Bronchus fibroblast of lung (primary cell): ENCODE results near the gene SSUH2. TPM values are rescaled to one million over a fixed set of nuclear protein-coding genes. Genes with fewer than 3 reads are reported as not detected.

Experiments
- total RNA-seq: library from RNA; depleted of rRNA; stranded (reverse); fragments of >200 nt; gene quantifications from 2 replicates; pipeline ENCODE4 v1.2.3, GENCODE V29; 2015

The SSUH2 gene, protein sequence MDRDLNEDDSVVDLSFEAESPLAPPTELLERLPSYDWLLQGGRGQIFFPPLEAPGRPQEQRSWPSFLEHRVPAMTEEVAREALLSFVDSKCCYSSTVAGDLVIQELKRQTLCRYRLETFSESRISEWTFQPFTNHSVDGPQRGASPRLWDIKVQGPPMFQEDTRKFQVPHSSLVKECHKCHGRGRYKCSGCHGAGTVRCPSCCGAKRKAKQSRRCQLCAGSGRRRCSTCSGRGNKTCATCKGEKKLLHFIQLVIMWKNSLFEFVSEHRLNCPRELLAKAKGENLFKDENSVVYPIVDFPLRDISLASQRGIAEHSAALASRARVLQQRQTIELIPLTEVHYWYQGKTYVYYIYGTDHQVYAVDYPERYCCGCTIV
- under 0.01 TPM in 1 of 2 replicates, not detected in the other for total RNA-seq

DNA sequence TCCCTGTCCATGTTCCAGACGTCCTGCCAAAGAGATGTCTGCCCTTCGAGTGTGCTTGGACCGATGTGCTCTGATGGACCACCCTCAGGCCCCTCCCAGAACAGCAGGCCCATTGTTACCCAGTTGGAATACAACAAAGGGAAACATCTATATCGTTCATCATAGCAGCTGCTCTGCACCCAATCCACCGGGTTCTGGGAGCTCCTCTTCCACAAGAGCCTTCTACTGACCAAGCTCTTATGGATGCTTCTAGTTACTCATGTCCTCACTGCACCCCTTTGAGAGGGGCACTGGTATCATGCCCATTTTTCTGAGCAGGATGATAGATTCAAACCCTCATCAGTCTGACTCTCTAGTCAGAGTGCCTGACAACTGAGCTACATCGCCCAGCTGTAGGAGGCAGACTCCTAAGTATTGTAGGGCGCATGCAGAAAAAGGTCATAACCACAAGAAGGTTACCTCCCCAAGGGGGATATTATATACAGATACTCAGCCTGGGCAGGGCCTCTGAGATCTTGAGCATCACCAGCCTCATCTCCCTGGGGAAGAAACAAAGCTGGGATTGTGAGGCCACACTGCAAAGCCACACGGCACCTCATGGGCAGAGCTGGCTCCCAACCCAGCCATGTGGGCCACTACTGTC lies at the start of gene SSUH2:
Gene SSUH2 (minus strand): TSS at position 51 of the 643 bp plus-strand sequence. CDS start 40 bp downstream, at position 11.

Other genes starting within 250 kb of the SSUH2 start
- 73.6 and 87.3 TPM in 2 replicates for gene LMCD1, start 143.0 kb downstream of the SSUH2 start, total RNA-seq
- not detected in 2 replicates for gene CAV3, start 89.0 kb upstream of the SSUH2 start, total RNA-seq
- 7.3 and 7.6 TPM in 2 replicates for gene OXTR, start 124.8 kb upstream of the SSUH2 start, total RNA-seq